Mesenteric fat pad (tissue), 1 donor: ENCODE results near the gene NFIB. TPM values are rescaled to one million over a fixed set of nuclear protein-coding genes. Genes with fewer than 3 reads are reported as not detected.

Experiments
- DNase-seq: peaks from one replicate; pipeline ENCODE4 v3.0.0-alpha.2; 2020; ENCODE audit warnings: low spot score
- total RNA-seq: library from RNA; stranded (reverse); fragmentation: NEBNext Ultra II Directional; extraction: Animal tissue kit (Norgen Biotek cat#: 25700); gene quantifications from one replicate; pipeline ENCODE4 v1.2.1, GENCODE V29; 2021
- donor health status: DM: yes; HTN: yes; CAD: no.

NFIB gene
- total RNA-seq, 1 donor from 2014 or later, result 143 TPM

DNA sequence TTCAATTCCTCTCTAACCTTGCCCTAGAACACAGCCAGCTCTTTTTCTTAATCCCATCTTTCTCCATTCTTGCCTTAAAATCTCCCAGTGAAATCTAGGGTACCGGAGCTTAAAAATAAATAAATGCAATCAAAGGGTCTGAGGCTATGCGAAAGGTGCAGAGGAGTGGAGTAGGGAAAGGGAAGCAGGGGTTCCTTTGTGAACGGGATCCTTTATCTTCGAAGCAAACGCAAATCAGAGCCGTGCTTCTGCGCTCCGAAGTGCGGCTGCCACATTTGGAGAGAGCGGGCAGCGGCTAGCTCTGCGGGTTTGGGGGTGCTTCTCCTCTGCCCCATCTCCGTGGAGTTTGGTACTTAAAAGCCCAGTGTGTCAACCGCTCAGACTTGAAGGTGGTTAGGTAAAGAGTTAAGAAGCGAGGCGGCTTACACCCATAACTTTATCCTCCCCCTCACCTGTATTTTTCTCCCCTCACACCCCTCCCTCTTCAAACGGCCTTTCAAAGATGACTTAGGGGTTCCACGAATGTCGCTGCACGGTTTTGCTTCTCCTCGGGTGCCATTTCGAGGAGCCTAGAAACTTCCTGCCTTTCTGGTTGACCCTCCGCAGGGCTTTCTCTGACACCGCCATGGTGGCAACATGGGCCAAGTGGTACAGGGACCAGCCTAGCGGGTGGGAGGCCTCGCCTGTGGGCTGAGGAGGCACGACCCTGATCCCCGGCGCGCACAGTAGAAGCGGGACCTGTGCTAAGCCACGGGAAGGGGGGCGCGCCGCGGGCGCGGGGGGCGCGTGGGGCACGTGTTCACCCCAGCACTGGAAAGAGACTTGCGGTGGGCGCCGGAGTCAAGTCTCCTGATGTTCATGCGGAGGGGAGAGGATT is 31.7 kb upstream of the NFIB start:
- no peak for DNase-seq

DNA sequence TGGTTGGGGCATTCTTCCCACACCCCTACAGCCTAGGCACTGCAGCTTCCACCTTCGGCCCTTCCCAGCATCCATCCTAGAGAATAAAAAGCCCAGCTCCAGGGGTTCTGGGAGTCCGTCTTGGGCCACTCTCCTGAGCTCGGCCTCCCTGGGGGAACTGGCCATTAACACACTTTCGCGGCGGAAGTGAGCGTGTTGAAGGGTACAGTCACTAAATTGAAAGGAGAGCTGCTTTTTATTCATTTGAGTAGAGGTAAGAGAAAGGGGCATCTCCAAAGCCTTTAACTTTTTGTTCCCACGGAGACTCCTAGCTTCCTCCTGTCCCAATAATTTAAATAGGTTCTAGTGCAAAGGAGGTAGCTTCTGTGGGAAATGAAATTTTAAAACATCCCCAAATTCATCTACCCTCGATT is 31.0 kb upstream of the NFIB start:
- DNase-seq, result no peak

DNA sequence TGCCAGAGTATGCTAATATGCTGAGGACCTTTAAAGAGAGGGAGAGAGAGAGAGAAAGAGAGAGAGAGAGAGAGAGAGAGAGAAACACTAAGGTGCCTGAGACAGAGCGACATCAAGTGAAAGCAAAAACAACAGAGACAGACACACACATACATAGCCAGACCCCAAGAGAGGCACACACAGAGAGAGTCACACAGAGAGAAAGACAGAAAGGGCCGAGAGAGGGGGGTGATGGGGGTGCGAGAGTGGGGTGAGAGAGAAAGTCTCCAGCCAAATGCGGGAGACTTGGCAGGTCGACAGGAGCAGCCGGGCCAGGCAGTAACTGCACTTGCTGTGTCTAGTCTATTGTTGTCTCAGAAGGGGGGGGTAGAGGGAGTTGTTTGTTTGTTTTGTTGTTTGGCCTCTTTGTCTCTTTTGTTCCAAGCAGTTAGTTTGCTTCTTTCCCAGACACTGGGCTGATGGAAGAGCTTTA is 30.1 kb upstream of the NFIB start:
- no peak for DNase-seq

DNA sequence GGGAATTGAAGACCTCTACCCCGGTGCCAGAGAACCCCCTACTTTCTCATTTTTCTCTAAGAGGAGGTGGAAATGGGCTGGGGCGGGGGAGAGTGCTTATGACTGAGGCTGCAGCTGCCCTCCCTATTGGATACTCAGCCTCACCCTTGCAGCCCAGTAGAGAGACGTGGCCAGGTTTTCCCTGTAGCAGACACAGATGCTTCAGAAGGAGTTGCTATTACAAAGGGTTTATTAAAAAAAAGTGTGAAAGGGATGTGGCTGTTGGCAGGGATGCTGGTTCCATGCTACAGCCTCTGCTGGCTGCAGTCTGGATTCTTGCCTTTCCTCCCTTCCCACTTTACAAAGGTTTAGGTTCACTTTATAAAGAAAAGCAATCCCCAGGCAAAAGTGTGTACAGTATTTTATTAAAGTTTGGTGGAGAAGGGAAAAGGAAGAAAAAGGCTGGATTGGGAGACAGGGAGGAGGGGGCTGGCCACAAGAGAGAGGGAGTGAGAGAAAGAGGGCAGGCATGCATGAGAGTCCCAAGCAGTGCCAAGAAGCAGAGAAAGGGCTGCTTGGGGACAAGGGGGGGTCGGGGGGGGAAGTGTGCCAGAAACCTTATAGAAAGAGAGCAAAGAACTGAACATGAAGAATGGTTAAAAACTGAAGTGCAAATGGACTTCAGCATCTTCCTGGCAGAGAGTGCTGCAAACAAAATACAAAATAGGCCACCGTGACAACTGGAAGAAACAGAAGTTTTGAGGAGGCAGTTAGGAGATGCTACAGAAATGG is 29.5 kb upstream of the NFIB start:
- DNase-seq, result no peak

DNA sequence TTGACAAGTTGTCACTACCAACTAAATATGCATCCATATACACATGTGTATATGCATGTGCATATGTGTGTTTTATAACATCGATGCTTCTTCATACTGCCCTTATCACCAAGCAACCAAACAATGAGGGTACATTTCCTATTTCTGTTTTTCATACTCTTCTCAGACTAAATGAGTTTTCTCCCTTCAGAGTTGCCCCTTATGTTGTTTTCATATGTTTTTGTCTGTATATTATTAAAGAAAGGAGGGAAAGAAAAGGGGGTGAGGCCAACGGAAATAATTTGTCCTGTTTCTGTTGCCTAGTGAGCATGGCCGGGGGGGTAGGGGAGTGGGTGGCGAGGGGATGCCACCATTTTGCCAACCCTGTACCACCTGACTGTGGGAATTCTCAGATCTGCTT is 28.8 kb upstream of the NFIB start:
- no peak for DNase-seq

DNA sequence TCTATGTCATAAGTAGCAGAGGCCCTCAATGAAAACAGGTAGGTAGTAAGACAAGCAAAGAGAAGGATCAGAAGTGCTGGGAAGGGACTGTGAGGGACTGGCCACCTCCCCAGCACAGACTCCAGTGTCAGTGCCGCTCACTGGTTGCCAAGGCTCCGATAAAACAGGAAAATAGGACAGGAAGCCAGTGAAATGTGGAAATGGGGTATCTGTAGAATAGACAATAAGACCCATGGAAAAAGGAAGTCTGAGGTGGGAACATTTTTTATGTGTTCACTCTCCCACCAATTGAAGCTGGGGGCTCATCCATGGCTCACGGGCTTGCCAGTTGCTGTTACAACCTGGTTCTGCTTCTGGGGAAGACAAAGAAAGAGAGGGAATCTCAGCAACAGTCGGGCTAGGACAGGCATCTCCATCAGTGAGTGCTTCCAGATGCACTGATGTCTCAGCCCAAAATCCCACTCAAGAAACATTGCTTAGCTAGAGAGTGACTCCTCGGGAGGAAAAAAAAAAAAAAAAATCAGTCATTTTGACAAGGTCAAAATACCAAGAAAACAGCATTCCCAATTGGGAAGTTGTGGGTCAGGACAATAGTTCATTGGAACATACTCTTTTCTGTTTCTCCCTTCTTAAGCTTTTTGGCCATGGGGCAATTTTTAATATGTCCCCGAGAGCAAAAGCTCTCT is 27.6 kb upstream of the NFIB start:
- DNase-seq, result no peak

DNA sequence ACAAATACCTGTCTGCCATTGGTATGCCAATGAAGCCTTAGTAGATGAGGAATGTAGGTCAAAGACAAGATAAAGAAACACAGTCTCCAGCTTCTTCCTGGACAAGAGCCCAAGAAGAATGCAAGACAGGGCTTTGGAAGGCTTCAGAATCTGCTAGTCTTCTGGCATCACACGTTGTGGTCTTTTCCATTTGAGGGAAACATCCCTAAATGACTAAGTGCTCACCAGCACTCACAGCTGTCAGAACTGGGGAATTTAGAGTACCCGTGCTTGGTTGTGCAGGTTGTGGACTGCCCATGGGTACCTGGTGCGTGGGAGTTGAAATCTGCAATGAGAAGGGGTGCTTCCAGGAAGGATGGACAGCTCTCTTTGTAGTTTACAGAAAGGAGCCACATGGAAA is 27.1 kb upstream of the NFIB start:
- no peak for DNase-seq

DNA sequence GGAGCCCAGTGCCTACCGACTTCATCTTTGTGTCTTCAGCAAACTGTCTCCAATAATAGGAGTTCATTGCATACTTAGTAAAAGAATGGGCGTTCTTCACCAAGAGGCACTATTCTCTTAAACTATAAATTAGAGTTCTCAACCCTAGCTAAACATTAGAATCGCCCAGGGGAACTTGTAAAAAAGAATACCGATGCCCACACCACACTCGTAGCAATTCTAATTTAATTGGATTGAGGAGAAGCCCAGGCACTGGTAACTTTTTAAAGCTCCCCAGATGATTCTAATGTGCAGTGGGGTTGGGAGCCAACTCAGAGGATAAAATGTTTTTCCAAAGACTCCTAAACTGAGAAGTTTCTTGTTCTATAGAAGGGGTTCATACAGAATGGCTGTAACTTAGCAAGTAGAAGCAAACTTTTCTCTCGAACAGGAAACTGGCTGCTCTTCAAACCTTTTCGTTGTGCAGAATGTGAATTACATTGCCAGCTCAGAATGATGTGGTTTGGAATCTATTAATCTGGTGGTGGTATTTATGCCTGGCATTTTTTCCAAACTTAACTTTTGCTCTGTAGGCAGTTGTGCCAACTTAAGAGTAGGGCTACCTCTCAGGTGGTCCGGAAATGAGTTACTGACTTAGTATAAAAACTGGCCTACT is 26.4 kb upstream of the NFIB start:
- DNase-seq, result no peak

DNA sequence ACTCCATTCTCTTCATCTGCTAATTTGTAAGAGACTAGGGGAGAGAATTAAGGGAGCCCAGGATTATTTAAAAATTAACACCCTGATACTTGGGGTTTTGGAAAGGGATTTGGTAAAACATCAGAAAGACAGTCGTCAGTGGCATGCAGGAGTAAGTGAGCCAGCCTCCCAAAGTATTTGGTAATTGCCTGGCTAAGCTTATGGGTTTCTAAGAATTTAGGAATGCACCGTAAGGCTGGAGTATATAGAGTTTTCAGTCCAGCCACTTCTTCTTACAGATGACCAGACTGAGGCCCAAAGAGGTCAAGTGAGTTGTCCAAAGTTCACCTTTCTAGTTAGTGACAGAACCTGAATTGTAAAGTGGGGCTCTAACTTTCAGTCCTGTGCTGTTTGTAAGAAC is 25.8 kb upstream of the NFIB start:
- DNase-seq, result no peak

DNA sequence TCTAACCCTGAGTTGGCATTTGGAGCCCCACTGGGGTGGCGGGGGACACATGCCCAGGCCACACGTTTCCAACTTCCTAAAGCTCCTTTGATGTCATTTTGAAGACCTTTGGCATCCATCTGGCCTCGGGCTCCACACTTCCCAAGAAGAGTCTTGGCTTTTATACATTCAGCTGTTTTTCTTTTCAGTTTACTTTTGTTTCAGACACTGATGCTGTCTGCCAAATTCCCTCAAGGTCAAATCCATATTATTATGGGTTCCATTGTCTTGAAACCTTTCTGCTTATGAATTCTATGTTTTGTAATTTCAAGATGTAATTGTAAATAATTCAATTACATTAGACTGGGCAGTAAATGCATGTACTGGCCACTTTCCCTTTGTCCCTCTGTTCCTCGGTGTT is 23.7 kb upstream of the NFIB start:
- no peak for DNase-seq

DNA sequence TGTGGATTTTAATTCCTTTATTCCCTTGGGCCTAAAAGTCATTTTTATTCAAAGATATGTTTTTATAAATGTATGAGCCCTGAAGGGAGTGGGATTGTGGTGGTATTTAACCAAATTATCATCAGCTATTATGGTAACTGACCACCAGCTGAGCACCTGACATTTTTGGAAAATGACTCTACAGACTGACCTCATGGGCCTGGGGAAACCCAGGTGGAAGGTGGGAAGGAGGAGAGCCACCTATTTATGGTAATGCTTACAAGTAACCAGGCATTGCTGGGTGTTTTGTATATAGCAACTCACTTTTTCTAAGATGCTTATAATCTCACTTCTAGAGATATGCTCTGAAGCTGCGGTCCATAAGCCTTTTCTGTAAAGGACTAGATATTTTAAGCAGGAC is 22.3 kb upstream of the NFIB start:
- DNase-seq, result no peak

DNA sequence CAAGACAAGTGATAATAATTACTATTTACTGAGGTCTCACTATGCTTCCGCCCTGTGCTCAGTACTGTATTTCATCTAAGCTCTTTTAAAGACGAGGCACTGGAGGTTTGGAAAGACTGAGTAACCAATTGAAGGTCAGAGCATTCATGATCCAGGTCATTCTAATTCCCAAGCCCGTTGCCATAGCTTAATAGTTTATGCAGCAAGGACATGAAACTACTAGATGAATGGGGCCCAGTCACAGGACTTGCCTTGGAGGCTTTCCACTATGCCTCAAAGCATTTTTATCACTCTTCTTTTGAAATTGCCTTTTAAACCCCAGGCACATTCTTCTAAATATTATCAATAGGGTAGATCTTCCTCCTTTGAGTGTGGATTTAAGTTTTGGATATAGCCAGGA is 17.2 kb upstream of the NFIB start:
- DNase-seq, result no peak

DNA sequence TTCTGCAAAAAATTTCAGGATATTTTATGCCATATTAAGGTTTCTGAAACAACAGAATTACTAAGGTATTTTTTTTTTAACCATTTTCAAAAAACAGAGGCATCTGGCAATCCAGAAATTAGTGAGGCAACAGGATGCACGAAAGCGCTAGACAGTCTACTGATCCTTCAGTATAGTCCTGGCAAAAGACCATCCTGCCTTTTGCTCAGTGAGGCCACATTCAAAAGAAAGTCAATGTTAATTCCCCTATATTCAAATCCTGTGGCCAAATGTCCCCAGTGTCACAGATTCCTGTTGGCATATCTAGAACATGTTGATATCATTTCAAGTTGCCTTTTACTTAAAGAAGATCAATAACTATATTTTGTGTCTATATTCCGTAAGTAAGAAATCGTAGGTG is 13.1 kb upstream of the NFIB start:
- DNase-seq, result no peak

DNA sequence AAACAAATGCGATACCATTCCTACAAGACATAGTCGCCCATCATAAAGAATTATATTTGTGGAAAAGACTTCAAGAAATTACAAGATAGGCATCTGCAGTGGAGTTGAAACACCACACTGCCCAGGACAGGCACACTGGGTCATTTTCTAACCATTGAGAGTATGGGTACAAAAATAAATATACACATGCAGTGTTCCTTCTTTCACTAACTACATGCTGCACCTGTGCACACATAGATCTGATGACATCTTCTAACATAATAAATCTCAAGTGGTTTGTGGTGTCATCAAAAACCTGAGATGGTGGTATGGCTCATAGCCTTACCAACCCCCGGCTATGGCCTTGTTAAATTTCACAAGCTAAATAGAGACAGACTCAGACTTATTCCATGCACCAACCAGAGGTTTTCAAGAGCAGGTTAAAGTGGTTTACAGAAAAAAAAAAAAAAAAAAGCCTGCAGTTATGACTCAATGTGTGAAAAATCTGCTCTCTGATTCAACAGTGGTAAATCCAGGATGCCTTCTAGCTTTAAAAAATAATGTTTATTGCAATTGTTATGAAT is 12.4 kb upstream of the NFIB start:
- DNase-seq, result no peak

DNA sequence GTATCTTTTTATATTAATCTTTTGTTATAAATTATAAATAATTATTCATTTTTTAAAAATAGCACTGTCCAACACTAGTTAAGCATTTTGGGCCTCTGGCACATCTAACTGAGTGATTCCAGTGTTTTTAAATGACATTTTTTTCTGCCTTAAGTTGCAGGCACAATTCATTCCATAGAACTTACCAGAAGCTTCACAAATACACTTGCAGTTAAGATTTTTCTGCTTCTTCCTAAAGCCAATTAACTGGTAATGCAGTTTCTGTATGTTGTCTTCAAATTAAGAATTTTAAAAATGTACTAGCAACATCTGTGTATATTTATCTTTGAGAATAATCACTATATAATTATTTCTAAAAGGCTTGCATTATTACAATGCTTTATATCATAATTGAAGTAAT is 11.2 kb upstream of the NFIB start:
- no peak for DNase-seq

DNA sequence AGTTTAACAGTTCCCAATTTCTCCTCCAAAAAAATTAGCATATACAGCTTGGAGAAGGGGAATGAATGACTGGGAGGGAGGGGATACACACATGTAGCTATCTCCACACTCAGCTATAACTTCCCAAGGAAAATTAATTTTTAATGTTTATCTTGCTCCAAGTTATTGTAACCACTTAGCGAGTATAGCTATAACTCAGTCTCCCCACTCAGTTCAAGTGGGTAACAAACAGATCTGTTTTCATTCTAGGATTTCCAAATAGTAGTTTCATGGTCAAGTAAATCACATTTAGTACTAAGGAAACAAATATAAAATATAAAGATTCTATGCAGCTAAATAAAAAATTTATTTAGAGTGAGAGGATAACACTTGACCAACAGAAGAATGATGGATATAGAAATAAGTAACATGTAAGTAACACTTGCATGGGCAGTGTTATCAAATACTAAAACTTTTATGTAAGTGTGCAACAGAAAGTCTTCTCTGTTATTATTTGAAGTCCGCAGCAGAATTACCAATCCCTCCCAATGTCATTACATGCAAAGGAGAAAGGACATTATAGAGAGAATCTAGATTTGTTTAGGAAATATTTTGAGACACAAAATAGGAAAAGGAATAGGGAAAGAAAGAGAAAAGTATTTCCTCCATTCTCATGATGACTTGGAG is 10.2 kb upstream of the NFIB start:
- DNase-seq, result no peak

DNA sequence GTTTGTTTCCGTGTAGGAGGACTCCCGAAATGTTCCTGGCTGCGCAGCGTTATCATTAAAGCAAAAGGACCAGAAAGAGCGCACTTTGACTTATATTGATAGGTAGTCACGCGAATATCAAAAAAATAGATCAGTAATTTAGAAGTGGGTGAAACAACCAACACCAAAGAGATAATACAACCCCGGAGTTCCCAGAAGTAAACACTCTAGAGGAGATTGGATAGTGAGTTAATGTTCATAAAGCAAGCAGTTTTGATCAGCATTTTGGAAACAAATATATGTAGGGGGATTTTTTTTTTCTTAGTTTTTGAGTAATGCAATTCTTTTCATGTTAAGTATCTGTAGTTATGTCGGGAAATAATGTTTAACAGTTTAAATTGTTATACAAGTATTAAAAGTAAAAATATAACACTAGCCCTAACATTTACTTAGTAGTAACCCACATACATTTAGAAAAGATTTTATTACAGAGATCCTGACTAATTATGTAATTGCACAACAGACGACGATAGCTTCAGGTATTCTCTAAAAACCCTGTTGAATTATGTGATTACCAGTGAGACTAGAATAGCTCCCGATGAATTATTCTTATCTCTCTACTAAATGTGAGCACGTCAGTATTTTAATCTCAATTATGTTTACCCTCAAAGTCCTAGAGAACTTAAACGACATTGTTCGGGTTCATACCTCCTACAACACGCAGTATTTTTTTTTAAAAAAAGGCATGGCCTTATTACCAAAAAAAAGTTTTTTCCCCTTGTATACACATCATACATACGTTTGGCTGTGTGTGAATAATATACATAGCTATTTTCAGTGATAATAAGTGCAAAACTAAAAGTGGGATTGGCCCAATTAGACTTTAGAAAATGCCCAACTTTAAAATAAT is 9.4 kb upstream of the NFIB start:
- DNase-seq, result no peak

DNA sequence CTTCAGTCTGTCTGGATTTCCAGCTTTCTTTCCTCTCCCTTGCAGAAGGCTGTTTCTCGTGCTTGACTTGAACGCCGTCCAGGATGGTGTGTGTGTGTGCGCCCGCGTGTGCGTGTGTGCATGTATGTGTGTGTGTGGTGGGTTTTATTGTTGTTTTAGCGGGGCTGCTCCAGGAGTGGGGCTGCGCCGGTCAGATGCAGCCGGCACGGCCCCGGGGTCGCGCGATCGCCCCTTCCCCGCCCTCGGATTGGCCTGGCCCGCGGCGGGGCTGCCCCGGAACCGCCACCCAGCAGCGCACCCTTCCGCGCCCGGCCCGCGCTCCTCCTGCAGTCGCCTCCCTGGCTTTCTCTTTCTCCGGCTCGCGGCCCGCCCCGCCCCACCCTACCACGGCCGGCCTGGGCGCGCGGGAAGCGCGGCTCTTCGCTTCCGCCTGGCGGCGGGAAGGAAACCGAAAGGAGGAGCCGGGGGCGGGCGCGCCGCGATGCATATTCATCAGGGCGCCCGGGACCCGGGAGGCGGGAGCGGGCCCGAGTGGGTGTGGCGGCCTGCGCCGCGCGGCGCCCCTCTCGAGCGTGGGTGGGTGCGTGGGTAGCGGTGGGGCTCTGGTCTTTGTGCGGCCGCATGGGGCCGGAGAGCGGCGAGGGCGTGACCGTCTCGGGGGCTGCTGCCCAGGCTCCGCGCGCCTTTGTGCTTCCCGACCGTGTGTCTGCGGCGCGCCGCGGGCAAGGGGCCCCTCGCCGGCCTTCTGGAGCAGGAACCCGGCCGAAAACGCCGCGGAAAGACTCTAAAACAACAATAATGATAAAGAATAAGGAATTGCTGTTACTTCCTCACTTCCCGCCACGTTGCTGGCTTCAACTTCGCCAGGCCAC is 8.5 kb upstream of the NFIB start:
- DNase-seq, result peak; percentile 98
